SK-N-SH (cell line): ENCODE measurements around the gene TNRC6B. TPM values are rescaled to one million over a fixed set of nuclear protein-coding genes. Genes with fewer than 3 reads are reported as not detected.
"Not testable (repeated sequence)": the region's sequence is repeated elsewhere in the genome, so short reads cannot be mapped to it uniquely, and the experiment has no call there.

Experiments used
- CTCF ChIA-PET: fragments of 300-600, 350-600 bp; formaldehyde crosslinking; extraction: SDS; loops from one replicate; lab custom pipeline; 2021; lab: Yijun Ruan, JAX
- POLR2A ChIA-PET: fragments of 350-600 bp; sonication (Branson Sonifier 250); formaldehyde crosslinking; extraction: SDS; loops from one replicate; lab custom pipeline; 2020; ENCODE audit warnings: antibody characterized with exemption, inconsistent platforms; lab: Yijun Ruan, JAX
- DNase-seq: peaks from one replicate; pipeline ENCODE4 v3.0.0; 2012
- H2AFZ ChIP-seq: fragments of 200-600 bp; sonication (generic); 2 replicates; pipeline ENCODE4 v1.8.1; 2016; ENCODE audit warnings: antibody characterized with exemption, mild to moderate bottlenecking, low read depth
- H3F3A ChIP-seq: fragments of 200-600 bp; sonication (generic); replicated peaks from 2 replicates; pipeline ENCODE3; 2016; ENCODE audit warnings: antibody characterized with exemption, mild to moderate bottlenecking; ENCODE audit not compliant: insufficient read depth
- H3K27ac ChIP-seq, 2 experiments: fragments of 200-500 bp in 1 of 2; fragments of 200-600 bp in 1 of 2; sonication (Bioruptor generic) in 1 of 2; sonication (generic), shearing (Covaris generic) in 1 of 2; 2 replicates each; pipeline versions ENCODE4 v1.5.1 to v1.6.1; 2014 to 2016; ENCODE audit warnings: low read depth in 2 of 2, inconsistent platforms in 1 of 2, low read length in 1 of 2, mild to moderate bottlenecking in 1 of 2, mixed read lengths in 1 of 2
- H3K27me3 ChIP-seq: fragments of 200-600 bp; sonication (generic), shearing (Covaris generic); 2 replicates; pipeline ENCODE4 v1.6.1; 2016; ENCODE audit warnings: mixed run types; ENCODE audit not compliant: insufficient read depth
- H3K36me3 ChIP-seq, 2 experiments: fragments of 200-500 bp in 1 of 2; fragments of 200-600 bp in 1 of 2; sonication (Bioruptor generic) in 1 of 2; sonication (generic) in 1 of 2; replicated peaks in 1 of 2; 2 replicates each; pipeline versions ENCODE3 to v1.5.1; 2014 to 2016; ENCODE audit warnings: low read length in 1 of 2, mild to moderate bottlenecking in 1 of 2; ENCODE audit not compliant: insufficient read depth in 2 of 2, control insufficient read depth in 1 of 2
- H3K4me1 ChIP-seq, 2 experiments: fragments of 200-500 bp in 1 of 2; fragments of 200-600 bp in 1 of 2; sonication (Bioruptor generic) in 1 of 2; sonication (generic), shearing (Covaris generic) in 1 of 2; 2 replicates each; pipeline versions ENCODE4 v1.5.1 to v1.6.1; 2014 to 2016; ENCODE audit warnings: low read depth in 1 of 2, low read length in 1 of 2, mixed run types in 1 of 2; ENCODE audit not compliant: insufficient read depth in 2 of 2, control insufficient read depth in 1 of 2
- H3K4me2 ChIP-seq: fragments of 200-600 bp; sonication (generic), shearing (Covaris generic); 2 replicates; pipeline ENCODE4 v1.6.1; 2017; ENCODE audit warnings: mixed run types
- H3K4me3 ChIP-seq, 2 experiments: fragments of 200-500 bp in 1 of 2; fragments of 200-600 bp in 1 of 2; sonication (Bioruptor generic) in 1 of 2; sonication (generic), shearing (Covaris generic) in 1 of 2; 2 replicates each; pipeline versions ENCODE4 v1.5.1 to v1.8.1; 2014 to 2016; ENCODE audit warnings: low read depth in 2 of 2, inconsistent platforms in 1 of 2, low read length in 1 of 2, mild to moderate bottlenecking in 1 of 2, mixed read lengths in 1 of 2, moderate library complexity in 1 of 2
- H3K79me2 ChIP-seq: fragments of 200-600 bp; sonication (generic); 2 replicates; pipeline ENCODE4 v1.8.1; 2017; ENCODE audit warnings: mild to moderate bottlenecking; ENCODE audit not compliant: insufficient read depth
- H3K9ac ChIP-seq: fragments of 200-600 bp; sonication (generic); 2 replicates; pipeline ENCODE4 v1.6.1; 2017; ENCODE audit warnings: mixed run types
- H3K9me2 ChIP-seq: fragments of 200-600 bp; sonication (generic); 2 replicates; pipeline ENCODE4 v1.6.1; 2017; ENCODE audit warnings: mixed run types
- H3K9me3 ChIP-seq: fragments of 200-600 bp; sonication (generic); 2 replicates; pipeline ENCODE4 v1.6.1; 2017; ENCODE audit warnings: mixed run types, mild to moderate bottlenecking, moderate library complexity
- H4K20me1 ChIP-seq: fragments of 200-600 bp; sonication (generic); 2 replicates; pipeline ENCODE4 v1.6.1; 2017; ENCODE audit warnings: mild to moderate bottlenecking, mixed run types; ENCODE audit not compliant: insufficient read depth
- CHD2 ChIP-seq: fragments of 150-350 bp; IDR thresholded peaks from 2 replicates; pipeline ENCODE4 v1.6.1; 2018; ENCODE audit warnings: low read length; ENCODE audit not compliant: partially characterized antibody
- EP300 ChIP-seq, 2 experiments: IDR thresholded peaks; 2 replicates each; pipeline versions ENCODE4 v1.4.0 to v1.6.1; 2012; ENCODE audit warnings: borderline replicate concordance in 1 of 2, low read depth in 1 of 2, low read length in 1 of 2
- FOXJ3 ChIP-seq: sonication (generic); formaldehyde crosslinking; IDR thresholded peaks from 2 replicates; pipeline ENCODE4 v1.5.1; 2020; ENCODE audit warnings: mild to moderate bottlenecking, missing genetic modification reagents
- FOXM1 ChIP-seq: IDR thresholded peaks from 2 replicates; pipeline ENCODE4 v1.4.0; 2012; ENCODE audit warnings: low read depth, mild to moderate bottlenecking
- GABPA ChIP-seq: IDR thresholded peaks from 2 replicates; pipeline ENCODE4 v1.4.0; 2012; ENCODE audit warnings: low read depth, mild to moderate bottlenecking
- GATA2 ChIP-seq: sonication (generic); formaldehyde crosslinking; IDR thresholded peaks from 2 replicates; pipeline ENCODE4 v1.5.0; 2020; ENCODE audit warnings: mild to moderate bottlenecking, missing genetic modification reagents
- MEF2A ChIP-seq: IDR thresholded peaks from 2 replicates; pipeline ENCODE4 v1.4.0; 2012; ENCODE audit warnings: low read depth, borderline replicate concordance
- MXI1 ChIP-seq: IDR thresholded peaks from 2 replicates; pipeline ENCODE4 v1.6.1; 2012; ENCODE audit warnings: mild to moderate bottlenecking, low read depth, low read length, improper control_type of control experiment
- NRF1 ChIP-seq: IDR thresholded peaks from 2 replicates; pipeline ENCODE4 v1.6.1; 2012; ENCODE audit warnings: low read depth, mild to moderate bottlenecking, low read length
- POLR2AphosphoS5 ChIP-seq: IDR thresholded peaks from 2 replicates; pipeline ENCODE4 v1.6.1; 2012; ENCODE audit warnings: low read depth, low read length
- RAD21 ChIP-seq: IDR thresholded peaks from 2 replicates; pipeline ENCODE4 v1.6.1; 2012; ENCODE audit warnings: mild to moderate bottlenecking, low read length
- RCOR1 ChIP-seq: fragments of 150-350 bp; IDR thresholded peaks from 2 replicates; pipeline ENCODE4 v1.6.1; 2017; ENCODE audit warnings: antibody characterized with exemption, low read length
- RFX5 ChIP-seq: IDR thresholded peaks from 2 replicates; pipeline ENCODE4 v1.6.1; 2012; ENCODE audit warnings: mild to moderate bottlenecking, improper control_type of control experiment, low read length
- SIN3A ChIP-seq: IDR thresholded peaks from 2 replicates; pipeline ENCODE4 v1.6.1; 2012; ENCODE audit warnings: low read depth, mild to moderate bottlenecking, low read length, moderate library complexity, borderline replicate concordance
- YY1 ChIP-seq: IDR thresholded peaks from 2 replicates; pipeline ENCODE4 v1.4.0; 2012; ENCODE audit warnings: low read depth, mild to moderate bottlenecking
- WGBS: methylation state at CpG from one replicate; pipeline ENCODE4 v1.1.6; 2017; ENCODE audit warnings: low lambda C conversion rate; 5-methylcytosine and 5-hydroxymethylcytosine counted together
- polyA plus RNA-seq, 3 experiments: library from polyadenylated mRNA; depleted of rRNA; stranded (reverse); fragments of >200 nt; gene quantifications; 2 replicates each; pipeline ENCODE4 v1.2.3, GENCODE V29; 2012
- TF ChIP-seq, protein P1 (sequence below): fragments of 200-600 bp; sonication (generic); IDR thresholded peaks from 2 replicates; pipeline ENCODE4 v1.6.1; 2017; ENCODE audit warnings: antibody characterized with exemption, mild to moderate bottlenecking, moderate library complexity
- TF ChIP-seq, protein P2 (sequence below): IDR thresholded peaks from 2 replicates; pipeline ENCODE4 v1.4.0; 2012; ENCODE audit warnings: low read depth, borderline replicate concordance

The TNRC6B gene
- polyA plus RNA-seq, 1 of the 3 experiments (the other 2 are of a cell fraction): 1.2 TPM

DNA sequence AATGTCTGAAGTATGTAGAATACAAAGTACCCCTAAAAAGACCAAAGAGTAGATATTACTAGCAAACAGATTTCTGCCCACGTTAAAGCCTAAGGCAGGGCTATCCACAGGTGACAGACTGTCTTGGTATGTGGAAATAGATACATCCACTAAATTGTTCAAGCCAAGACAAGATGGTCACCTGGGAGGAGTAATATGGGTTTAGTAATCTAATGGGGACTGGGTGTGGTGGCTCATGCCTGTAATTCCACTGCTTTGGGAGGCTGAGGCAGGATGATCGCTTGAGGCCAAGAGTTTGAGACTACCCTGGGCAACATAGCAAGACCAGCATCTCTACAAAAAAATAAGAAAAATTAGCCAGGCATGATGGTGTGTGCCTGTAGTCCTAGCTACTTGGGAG, 200.2 kb downstream of the TNRC6B start:
- H4K20me1 ChIP-seq: no peaks in the 10 kb centered on the region
- H3K4me2 ChIP-seq: no peak overlapping the region
- TF ChIP-seq RFX5: no peak
- TF ChIP-seq YY1: no peak
- no peak for TF ChIP-seq RCOR1
- TF ChIP-seq CHD2: no peak
- TF ChIP-seq FOXJ3 (CRISPR knock-in tag): no peak
- no peak for TF ChIP-seq MEF2A
- no peak for TF ChIP-seq MXI1
- TF ChIP-seq RAD21: no peak
- TF ChIP-seq, protein P1, sequence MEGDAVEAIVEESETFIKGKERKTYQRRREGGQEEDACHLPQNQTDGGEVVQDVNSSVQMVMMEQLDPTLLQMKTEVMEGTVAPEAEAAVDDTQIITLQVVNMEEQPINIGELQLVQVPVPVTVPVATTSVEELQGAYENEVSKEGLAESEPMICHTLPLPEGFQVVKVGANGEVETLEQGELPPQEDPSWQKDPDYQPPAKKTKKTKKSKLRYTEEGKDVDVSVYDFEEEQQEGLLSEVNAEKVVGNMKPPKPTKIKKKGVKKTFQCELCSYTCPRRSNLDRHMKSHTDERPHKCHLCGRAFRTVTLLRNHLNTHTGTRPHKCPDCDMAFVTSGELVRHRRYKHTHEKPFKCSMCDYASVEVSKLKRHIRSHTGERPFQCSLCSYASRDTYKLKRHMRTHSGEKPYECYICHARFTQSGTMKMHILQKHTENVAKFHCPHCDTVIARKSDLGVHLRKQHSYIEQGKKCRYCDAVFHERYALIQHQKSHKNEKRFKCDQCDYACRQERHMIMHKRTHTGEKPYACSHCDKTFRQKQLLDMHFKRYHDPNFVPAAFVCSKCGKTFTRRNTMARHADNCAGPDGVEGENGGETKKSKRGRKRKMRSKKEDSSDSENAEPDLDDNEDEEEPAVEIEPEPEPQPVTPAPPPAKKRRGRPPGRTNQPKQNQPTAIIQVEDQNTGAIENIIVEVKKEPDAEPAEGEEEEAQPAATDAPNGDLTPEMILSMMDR: no peak
- TF ChIP-seq POLR2AphosphoS5: no peak
- TF ChIP-seq NRF1: no peak
- TF ChIP-seq, all 33 proteins: peak for 0
- no peaks in the 10 kb centered on the region for H3K36me3 ChIP-seq
- H3K9me2 ChIP-seq: no peaks in the 10 kb centered on the region
- H3K9me3 ChIP-seq: no peaks in the 10 kb centered on the region
- H3F3A ChIP-seq: no peaks in the 10 kb centered on the region
- no peaks in the 10 kb centered on the region for H3K27me3 ChIP-seq
- H3K4me1 ChIP-seq: peaks cover 0 to 4% of the 10 kb centered on the region in 2 experiments; a peak in 2 of 4 replicates
- H3K9ac ChIP-seq: no peak overlapping the region
- no peak overlapping the region for H3K27ac ChIP-seq
- ChIA-PET POLR2A (no interaction called here), CTCF (no interaction called here)
- no peak for DNase-seq
- H3K79me2 ChIP-seq: peaks cover 14% of the 10 kb centered on the region
- WGBS: 95% methylated on average over 2 of the region's 2 CpGs
- H3K4me3 ChIP-seq: no peak overlapping the region
- no peak overlapping the region for H2AFZ ChIP-seq

DNA sequence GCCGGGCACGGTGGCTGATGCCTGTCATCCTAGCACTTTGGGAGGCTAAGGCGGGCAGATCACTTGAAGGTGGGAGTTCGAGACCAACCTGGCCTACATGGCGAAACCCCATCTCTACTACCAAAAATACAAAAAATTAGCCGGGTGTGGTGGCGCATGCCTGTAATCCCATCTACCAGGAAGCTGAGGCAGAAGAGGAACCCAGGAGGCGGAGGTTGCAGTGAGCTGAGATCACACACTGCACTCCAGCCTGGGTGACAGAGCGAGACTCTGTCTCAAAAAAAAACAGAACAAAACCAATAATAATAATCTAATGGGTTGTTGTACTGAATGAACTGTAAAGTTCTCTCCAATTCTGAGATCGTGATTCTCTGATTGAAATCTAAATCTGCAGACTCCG, 200.7 kb downstream of the TNRC6B start:
- CTCF ChIA-PET, H3K27ac ChIP-seq, H2AFZ ChIP-seq, H3K4me1 ChIP-seq, H3K36me3 ChIP-seq, H4K20me1 ChIP-seq, H3K9me3 ChIP-seq, H3K9ac ChIP-seq, H3K4me3 ChIP-seq, POLR2A ChIA-PET, H3K4me2 ChIP-seq, DNase-seq, H3K9me2 ChIP-seq, H3K27me3 ChIP-seq, H3F3A ChIP-seq: not testable (repeated sequence)
- WGBS: 91% methylated on average over 10 of the region's 11 CpGs
- peaks cover 11% of the 10 kb centered on the region for H3K79me2 ChIP-seq

DNA sequence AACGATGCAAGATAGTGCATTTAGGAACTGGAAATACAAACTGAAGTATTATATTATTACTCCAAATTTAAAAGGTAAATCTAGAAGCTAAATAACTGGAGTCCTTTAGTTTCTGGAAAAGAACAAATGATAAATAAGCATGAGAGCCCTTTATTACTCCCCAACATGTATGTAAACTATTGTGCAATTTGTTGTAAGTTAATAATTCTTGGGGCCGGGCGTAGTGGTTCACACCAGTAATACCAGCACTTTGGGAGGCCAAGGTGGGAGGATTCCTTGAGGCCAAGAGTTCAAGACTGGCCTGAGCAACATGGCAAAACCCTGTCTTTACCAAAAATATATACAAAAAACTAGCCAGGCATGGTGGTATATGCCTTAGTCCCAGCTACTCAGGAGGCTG, 203.7 kb downstream of the TNRC6B start:
- H3K27ac ChIP-seq: no peak overlapping the region
- no peak for DNase-seq
- H3K27me3 ChIP-seq: no peaks in the 10 kb centered on the region
- H3K4me3 ChIP-seq: no peak overlapping the region
- H3K9me3 ChIP-seq: no peaks in the 10 kb centered on the region
- peaks cover 6% of the 10 kb centered on the region; the same call in 1 of the 2 replicates for H3K79me2 ChIP-seq
- no peaks in the 10 kb centered on the region for H3F3A ChIP-seq
- no peaks in the 10 kb centered on the region for H3K36me3 ChIP-seq
- H4K20me1 ChIP-seq: no peaks in the 10 kb centered on the region
- WGBS: 97% methylated on average over 3 of the region's 3 CpGs
- H2AFZ ChIP-seq: no peak overlapping the region
- H3K4me2 ChIP-seq: no peak overlapping the region
- ChIA-PET CTCF (interaction anchor here (1.3 kb wide), 1 partner anchor 9 kb away, joined by 3 read pairs; no protein-coding TSS in a partner anchor), POLR2A (no interaction called here)
- no peak overlapping the region for H3K9ac ChIP-seq
- no peaks in the 10 kb centered on the region for H3K9me2 ChIP-seq
- peaks cover 0 to 4% of the 10 kb centered on the region in 2 experiments; a peak in 2 of 4 replicates for H3K4me1 ChIP-seq
- no peak for TF ChIP-seq EP300 (IDR thresholded peaks at IDR 0.05; ENCODE audit: borderline replicate concordance in 1 of 2, low read depth in 1 of 2, low read length in 1 of 2)
- TF ChIP-seq SIN3A: no peak
- TF ChIP-seq FOXJ3 (CRISPR knock-in tag): no peak
- no peak for TF ChIP-seq FOXM1
- TF ChIP-seq, protein P2, sequence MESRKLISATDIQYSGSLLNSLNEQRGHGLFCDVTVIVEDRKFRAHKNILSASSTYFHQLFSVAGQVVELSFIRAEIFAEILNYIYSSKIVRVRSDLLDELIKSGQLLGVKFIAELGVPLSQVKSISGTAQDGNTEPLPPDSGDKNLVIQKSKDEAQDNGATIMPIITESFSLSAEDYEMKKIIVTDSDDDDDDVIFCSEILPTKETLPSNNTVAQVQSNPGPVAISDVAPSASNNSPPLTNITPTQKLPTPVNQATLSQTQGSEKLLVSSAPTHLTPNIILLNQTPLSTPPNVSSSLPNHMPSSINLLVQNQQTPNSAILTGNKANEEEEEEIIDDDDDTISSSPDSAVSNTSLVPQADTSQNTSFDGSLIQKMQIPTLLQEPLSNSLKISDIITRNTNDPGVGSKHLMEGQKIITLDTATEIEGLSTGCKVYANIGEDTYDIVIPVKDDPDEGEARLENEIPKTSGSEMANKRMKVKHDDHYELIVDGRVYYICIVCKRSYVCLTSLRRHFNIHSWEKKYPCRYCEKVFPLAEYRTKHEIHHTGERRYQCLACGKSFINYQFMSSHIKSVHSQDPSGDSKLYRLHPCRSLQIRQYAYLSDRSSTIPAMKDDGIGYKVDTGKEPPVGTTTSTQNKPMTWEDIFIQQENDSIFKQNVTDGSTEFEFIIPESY: no peak
- TF ChIP-seq POLR2AphosphoS5: no peak
- no peak for TF ChIP-seq GATA2 (CRISPR knock-in tag)
- TF ChIP-seq GABPA: no peak
